Vagina (tissue), 2 donors: ENCODE results near the gene C12orf60.

Source experiments
- POLR2A ChIP-seq, 2 donors: fragments of 450-650 bp; IDR thresholded peaks; one replicate each; pipeline ENCODE4 v1.6.1; 2017; ENCODE audit warnings: antibody characterized with exemption in 2 of 2, mild to moderate bottlenecking in 2 of 2, moderate library complexity in 2 of 2
- POLR2AphosphoS5 ChIP-seq, 2 donors: sonication (generic); formaldehyde crosslinking; IDR thresholded peaks; one replicate each; pipeline ENCODE4 v1.9.0; 2017; ENCODE audit warnings: antibody characterized with exemption in 2 of 2, mild to moderate bottlenecking in 2 of 2, low read depth in 1 of 2; ENCODE audit not compliant: insufficient read depth in 1 of 2
- TF ChIP-seq, protein P1 (sequence below), 3 experiments: fragments of 450-650 bp in 2 of 3; fragments of 200-600 bp in 1 of 3; sonication (generic) in 1 of 3; IDR thresholded peaks; one replicate each; pipeline ENCODE4 v1.5.1; 2017 to 2019; ENCODE audit warnings: antibody characterized with exemption in 3 of 3, mild to moderate bottlenecking in 2 of 3, moderate library complexity in 2 of 3

DNA sequence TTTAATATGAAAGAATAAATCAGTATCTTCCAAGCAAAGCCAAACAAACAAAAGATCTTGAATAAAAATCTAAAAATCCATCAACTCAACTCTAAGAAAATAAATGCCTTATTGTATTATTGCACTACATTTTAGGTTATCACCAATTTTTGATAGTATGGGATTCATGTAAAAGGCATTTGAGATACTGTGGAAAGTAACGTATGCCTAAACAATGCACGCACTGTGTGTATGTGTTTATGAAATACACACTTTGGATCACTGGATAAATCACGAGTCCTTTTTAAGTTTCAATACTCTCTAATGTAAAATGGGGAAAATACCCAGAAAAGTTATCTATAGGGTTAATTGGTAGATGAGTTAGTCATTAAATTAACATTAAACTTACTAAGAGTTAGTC, 17.9 kb upstream of the C12orf60 start:
- TF ChIP-seq, protein P1, sequence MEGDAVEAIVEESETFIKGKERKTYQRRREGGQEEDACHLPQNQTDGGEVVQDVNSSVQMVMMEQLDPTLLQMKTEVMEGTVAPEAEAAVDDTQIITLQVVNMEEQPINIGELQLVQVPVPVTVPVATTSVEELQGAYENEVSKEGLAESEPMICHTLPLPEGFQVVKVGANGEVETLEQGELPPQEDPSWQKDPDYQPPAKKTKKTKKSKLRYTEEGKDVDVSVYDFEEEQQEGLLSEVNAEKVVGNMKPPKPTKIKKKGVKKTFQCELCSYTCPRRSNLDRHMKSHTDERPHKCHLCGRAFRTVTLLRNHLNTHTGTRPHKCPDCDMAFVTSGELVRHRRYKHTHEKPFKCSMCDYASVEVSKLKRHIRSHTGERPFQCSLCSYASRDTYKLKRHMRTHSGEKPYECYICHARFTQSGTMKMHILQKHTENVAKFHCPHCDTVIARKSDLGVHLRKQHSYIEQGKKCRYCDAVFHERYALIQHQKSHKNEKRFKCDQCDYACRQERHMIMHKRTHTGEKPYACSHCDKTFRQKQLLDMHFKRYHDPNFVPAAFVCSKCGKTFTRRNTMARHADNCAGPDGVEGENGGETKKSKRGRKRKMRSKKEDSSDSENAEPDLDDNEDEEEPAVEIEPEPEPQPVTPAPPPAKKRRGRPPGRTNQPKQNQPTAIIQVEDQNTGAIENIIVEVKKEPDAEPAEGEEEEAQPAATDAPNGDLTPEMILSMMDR (IDR thresholded peaks at IDR 0.05): no peak
- TF ChIP-seq POLR2A (IDR thresholded peaks at IDR 0.05): no peak
- no peak for TF ChIP-seq POLR2AphosphoS5 (IDR thresholded peaks at IDR 0.05; ENCODE audit: insufficient read depth in 1 of 2, low read depth in 1 of 2)
